SKM-1 treated with dmso at 0.1 percent for 144 hours (cell line): ENCODE measurements around the gene MLLT3.

ENCODE experiments used
- DNase-seq: peaks from one replicate; lab custom pipeline; 2025; ENCODE audit not compliant: unreplicated experiment; lab: John Stamatoyannopoulos, UW

Gene MLLT3

DNA sequence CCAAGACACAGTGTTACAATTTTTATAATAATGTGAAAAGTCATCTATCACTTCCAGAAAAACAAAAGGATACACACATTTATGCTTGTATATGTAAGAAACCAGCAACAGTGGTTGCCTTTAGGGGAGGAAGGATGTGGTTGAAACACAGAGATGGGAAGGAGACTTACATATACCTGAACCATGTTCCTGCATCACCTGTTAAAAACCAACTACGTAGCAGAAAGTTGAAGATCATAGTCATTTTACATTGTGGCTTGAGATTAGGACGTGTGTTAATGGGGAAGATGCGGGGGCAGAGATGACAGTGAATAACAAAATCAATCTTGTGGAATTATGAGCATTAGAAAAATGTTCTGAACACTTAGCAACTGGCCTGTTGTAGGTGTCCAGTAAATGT is 307.3 kb downstream of the MLLT3 start:
- DNase-seq: no peak

DNA sequence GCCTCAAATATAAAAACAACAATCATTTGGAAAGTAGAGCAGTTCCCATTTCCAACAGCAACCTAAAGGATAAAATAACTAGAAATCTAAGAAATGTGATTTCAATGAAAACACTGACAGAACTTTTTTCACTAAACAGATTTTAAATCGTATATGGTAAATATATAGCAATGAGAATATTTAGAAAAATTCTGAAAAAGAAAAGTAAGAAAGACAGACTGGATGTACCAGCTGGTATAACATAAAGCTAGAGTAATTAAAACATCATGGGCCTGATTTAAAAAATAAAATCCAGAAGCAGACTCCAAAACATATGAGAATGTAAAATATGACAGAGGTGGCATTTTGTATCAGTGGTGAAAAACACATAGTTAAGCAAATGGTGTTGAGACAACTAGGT is 308.9 kb downstream of the MLLT3 start:
- DNase-seq: no peak

DNA sequence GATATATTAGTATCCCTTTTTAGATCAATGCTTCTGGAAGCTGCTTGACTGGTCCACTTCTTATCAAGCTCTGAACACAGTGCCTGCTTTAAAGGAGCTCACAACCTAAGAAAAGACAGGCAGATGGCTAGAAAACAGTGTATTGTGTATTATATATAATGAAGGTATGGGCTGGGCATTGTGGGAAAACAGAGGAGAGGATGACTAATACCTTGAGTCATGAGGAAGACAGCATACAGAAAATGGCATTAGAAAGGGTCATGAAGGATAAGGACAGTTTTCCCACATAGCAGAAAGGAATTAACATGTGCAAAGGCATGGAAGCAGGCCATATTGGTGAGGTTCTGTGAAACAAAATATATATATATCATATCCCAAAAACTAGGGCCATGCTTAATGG is 309.6 kb downstream of the MLLT3 start:
- DNase-seq: no peak

DNA sequence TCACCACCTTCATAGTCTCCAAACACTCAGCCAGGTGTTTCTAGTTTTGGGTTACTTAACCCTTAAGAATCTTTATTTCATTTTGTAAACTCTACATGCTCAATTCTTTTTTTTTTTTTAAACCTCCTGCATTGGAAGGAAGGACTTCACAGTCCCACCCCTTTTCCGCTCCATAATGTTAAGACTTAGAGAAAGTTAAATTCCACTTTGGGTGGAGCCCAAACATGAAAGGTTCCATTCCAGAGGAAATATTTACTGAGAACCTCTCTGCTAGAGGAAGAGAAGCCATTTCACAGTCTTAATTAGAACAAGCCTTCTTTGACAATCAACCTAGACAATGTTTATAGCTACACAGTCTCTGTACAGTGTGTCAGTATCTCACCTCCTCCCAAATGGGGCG is 312.3 kb downstream of the MLLT3 start:
- no peak for DNase-seq

DNA sequence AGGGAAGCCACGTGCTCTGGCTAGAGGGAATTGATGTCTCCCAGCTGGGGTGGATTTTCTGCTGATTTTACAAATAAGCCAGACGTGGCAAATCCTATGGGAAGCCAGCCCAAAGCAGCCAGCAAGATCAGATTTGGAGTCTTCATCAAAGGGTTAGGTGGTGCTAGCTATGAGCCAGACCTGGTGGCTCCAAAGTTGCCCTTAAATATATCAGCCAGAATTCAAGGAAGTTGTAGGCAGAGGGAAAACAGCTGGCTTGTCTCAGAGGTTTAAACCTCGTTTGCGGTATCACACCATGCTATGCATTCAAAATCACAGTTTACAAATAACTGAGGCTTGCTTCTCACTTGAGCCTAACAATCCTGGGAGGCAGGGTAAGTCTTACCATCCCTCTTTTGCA is 313.2 kb downstream of the MLLT3 start:
- DNase-seq: no peak

DNA sequence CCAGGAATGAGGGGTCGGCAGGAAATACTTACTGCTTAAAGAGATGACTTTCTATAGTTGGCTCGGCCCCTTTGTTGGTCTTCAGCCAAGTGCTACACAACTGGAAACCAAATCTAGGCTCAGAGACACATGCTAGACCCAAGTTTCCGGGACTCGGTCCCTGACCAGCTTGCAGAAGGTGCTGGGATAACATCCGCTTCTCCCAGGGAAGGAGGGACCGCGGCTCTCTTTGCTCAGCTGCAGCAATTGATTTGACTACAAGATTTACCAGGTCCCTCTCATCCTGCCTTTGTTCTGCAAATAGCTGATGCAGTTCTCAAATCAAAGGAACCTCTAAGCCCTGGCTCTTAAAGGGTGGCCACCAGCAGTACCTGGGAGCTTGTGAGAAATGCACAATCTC is 314.7 kb downstream of the MLLT3 start:
- no peak for DNase-seq

DNA sequence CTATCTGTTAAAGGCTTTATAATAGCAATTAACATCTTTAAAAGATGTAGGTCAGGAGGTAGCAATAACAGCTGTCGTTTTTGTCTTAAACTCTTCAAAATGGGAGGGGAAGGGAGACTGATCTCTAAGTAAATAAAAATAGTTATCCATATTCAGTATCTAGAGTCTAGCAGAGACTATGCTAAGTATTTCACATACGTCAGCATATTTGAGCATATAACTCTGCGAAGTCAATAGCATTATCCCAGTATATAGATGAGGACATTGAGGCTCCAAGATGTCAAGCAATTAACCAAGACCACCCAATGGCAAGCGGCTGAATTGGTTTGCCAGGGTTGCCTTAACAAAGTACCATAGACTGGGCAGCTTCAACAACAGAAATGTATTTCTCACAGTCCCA is 316.8 kb downstream of the MLLT3 start:
- DNase-seq: no peak

DNA sequence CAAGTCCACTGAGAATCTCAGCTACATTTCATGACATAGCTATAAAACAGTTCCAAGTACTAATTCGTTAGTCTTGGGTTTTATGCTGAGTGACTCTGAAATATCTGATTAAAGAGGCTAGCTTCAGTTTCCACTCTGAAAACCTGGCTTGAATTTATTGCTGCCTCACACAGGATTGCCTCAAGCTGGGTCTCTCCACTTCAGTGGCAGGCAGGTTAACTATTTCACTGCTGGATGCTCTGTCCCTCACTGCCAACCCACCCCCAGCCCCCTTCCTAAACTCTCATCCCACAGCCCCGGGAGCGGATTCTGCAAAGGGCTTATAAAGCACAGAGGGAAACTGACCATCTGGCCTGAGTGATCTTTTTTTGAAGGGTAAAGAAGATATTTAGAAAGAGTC is 318.3 kb downstream of the MLLT3 start:
- DNase-seq: no peak

DNA sequence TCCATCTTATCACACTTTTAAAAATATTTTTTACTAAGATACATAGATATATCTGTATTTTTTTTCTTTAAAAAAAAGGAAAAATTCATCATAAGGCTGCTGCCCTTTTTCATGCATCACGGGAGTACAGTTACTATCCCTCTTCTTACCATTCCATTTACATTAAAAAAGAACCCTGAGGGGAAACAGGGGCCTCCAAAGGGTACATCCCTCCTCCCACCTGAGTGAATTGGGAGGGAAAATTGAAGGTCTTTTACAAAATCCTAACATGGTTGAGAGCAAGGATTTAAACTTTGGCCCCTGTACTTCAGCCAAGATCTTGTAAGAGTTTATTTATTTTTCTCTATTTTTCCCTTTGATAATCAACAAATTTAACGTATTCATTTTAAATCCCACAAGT is 319.2 kb downstream of the MLLT3 start:
- no peak for DNase-seq

DNA sequence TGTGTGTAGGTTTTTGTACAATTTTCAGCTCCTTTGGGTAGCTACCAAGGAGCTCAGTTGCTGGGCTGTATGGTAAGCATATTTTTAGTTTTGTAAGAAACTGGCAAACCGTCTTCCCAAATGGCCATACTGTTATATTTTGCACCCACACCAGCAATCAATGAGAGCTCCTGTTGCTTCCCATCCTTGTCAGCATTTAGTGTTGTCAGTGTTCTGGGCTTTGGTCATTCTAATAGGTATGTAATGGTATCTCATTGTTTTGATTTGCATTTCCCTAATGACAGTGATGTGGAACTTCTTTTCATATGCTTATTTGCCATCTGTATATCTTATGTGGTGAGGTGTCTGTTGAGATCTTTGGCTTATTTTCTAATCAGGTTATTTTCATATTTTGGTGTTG is 320.1 kb downstream of the MLLT3 start:
- no peak for DNase-seq

DNA sequence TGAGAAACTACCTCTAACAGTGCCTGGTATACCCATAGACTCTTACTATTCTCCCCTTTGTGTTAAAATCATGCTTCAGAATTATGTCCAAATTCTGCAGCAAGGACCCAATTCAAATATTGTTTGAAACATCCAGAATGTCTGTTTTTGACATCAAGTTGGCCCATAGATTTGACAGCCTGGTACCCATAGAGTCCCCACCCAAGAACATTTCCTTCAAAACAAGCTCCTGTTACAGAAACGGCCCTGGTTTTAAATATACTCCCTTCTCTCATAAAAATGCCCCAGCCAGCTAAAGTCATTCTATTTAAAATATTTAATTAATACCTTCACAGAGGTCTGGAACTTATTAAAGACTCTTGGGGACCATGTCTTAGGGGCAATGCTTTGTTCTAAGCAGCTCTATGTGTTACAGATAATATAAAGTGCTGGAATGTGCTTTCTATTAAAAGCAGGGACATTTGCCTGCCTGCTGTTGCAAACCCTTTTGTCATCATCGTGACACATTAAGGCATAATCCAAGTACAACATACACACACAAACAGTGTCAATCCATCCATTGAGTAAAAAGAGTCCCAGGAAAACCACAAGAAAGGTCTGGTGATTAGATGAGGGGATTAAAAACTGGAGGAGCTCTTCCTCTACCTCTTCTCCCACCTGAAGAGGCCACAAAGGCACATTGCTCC is 321.7 kb downstream of the MLLT3 start:
- DNase-seq: no peak

DNA sequence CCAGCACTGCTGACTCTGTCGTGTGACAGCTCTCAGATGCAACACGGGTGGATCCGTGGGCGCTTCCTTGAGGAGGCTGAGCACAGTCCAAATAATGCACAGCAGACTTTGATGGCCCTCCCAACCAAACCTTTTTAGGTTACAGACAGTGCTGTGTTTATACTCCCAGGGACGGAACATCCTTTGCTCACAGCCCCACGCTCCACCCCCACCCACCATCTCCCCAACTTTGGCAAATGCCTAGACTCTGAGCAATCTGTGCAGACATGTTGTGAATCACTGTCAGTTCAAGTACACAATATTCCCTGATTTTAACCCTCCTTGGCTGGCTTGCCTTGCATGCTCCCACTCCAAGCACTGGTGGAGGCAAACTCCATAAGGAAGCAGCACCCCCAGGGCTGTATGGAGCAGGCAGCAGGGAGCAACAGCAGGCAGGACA is 324.6 kb downstream of the MLLT3 start:
- DNase-seq: no peak

DNA sequence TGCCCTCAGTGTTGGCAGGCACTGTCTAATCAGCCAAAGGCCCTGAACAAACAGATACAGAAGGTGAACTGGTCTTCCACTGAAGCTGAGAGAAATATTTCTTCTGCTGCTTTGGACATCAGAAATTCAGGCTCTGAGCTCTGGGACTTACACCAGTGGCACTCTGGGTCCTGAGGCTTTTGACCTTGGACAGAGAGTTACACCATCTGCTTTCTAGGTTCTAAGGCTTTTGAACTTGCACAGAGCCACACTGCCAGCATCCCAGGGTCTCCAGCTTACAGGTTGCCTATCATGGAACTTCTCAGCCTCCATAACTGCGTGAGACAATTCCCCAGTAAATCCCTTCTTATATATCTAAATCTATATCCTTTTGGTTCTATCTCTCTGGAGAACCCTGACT is 326.7 kb downstream of the MLLT3 start:
- no peak for DNase-seq

DNA sequence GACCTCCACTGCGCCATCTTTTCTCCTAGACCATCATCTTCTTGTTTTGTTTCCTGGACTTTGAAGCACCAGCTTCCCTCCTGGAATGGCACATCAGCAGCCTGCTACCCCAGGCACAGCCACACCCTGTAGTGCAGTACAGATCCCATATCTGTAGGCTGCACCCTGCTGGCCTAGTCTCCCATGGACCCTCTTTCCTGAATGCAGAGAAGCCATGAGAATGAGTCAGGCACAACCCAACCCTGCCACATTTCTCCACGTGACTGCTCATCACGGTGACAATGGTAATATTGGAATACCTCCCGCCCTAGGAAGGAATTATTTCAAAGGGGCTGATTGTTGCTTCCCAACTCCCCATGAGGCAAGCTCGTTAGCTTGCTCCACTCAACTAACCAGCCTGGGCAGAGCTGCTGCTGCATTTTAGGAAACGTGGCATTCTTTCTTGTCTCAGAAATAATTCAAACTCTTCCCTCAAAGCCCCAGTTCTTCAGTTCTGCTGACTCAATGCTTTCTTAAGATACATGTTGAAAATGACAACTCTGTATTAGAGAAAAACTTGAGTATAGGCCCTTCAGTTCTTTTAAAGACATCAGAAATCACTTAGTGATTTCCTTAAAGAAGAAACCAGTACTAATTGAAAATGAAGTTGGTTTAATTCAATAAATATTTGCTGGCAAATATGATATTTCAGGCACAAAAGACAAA is 328.1 kb downstream of the MLLT3 start:
- DNase-seq: no peak

DNA sequence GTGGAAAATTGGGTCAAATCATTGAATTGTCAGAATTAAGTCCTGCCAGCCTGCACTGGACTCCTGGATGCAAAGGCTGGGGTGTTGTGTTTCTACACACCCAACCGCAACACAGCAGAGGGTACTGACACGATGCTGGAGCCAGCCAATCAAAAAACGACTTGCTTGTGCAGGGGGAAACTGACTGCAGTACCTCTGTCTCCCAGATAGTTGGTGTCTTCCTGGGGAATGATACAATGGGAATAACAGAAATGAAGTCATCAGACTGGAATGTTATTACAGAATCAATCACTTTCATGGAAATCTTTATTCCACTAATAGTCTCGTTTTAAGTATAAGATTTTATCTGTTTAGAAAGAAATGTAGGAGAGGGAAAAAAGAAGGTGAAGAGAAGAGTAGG is 330.3 kb downstream of the MLLT3 start:
- no peak for DNase-seq
